ENCODE measurements around the gene PACRG. TPM values are rescaled to one million over a fixed set of nuclear protein-coding genes. Genes with fewer than 3 reads are reported as not detected.
A peak's percentile ranks its signal among the peaks of the same experiment; 100 is the strongest.

Gene PACRG
- total and polyA plus RNA-seq, 2 experiments from 2014 or later, result 0.17 to 0.68 TPM

DNA sequence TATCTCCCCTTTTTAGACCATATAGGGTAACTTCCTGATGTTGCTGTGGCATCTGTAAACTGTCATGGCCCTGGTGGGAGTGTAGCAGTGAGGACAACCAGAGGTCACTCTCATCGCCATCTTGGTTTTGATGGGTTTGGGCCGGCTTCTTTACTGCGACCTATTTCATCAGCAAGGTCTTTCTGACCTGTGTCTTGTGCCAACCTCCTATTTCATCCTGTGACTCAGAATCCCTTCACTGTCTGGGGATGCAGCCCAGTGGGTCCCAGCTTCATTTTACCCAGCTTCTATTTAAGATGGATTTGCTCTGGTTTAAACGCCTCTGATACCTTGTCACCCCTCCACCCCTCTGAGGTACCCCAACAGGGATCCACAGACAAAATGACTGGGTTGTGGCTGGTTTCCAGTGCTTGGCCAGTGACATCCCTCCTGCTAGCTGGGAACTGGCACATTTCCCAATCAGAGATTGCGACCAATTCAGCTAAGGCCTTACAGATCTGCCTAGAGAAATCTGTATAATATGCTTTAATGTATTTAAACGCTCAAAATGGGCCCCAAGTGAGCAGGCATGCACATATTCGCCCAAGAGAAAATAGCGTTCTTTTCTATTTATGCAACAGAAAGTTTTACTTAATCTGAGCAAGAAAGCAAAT is 371.2 kb downstream of the PACRG start:
- TF ChIP-seq REST (IDR thresholded peaks at IDR 0.05; ENCODE audit: unreplicated experiment), result no peak
- no peak for TF ChIP-seq ETS1 (IDR thresholded peaks at IDR 0.05)
- no peak for TF ChIP-seq CTCF (conservative IDR thresholded peaks at IDR 0.05; ENCODE audit: low read depth in 2 of 2)
- TF ChIP-seq EZH2phosphoT487 (IDR thresholded peaks at IDR 0.05; ENCODE audit: unreplicated experiment), result no peak
- TF ChIP-seq EZH2 (IDR thresholded peaks at IDR 0.05; ENCODE audit: low read depth, unreplicated experiment), result no peak
- no peak for TF ChIP-seq POLR2AphosphoS5 (IDR thresholded peaks at IDR 0.05; ENCODE audit: low read depth)
- Histone ChIP-seq H3K79me2 (replicated peaks; ENCODE audit: insufficient read depth) (no peaks in the 10 kb centered on the region), H3K4me3 (no peak overlapping the region), H3F3A (replicated peaks; ENCODE audit: low read depth) (no peaks in the 10 kb centered on the region), H3K9me2 (ENCODE audit: insufficient read depth) (peaks cover 11% of the 10 kb centered on the region), H3K36me3 (ENCODE audit: insufficient read depth) (no peaks in the 10 kb centered on the region; the same call in 1 of the 2 replicates), H3K27me3 (ENCODE audit: insufficient read depth) (no peaks in the 10 kb centered on the region), H4K20me1 (replicated peaks; ENCODE audit: insufficient read depth) (no peaks in the 10 kb centered on the region), H2AFZ (no peak overlapping the region), H3K4me2 (no peak overlapping the region), H3K4me1 (ENCODE audit: insufficient read depth) (peaks cover 15% of the 10 kb centered on the region), H3K27ac (ENCODE audit: low read depth) (peak overlapping the region; percentile 63)
- Mint-ChIP-seq H3K4me1 (peaks cover 24% of the 10 kb centered on the region), H3K27ac (no peak overlapping the region), H3K4me3 (no peak overlapping the region), H3K27me3 (ENCODE audit: insufficient read depth, low read depth, poor library complexity) (peaks cover 2% of the 10 kb centered on the region), H3K36me3 (ENCODE audit: low read depth) (peaks cover 22% of the 10 kb centered on the region; the same call in 2 of the 3 replicates), H3K9me3 (peaks cover 18% of the 10 kb centered on the region)
- ATAC-seq (no peak; the same call in 2 of the 3 replicates), DNase-seq (ENCODE audit: low spot score) (peak; percentile 12)

DNA sequence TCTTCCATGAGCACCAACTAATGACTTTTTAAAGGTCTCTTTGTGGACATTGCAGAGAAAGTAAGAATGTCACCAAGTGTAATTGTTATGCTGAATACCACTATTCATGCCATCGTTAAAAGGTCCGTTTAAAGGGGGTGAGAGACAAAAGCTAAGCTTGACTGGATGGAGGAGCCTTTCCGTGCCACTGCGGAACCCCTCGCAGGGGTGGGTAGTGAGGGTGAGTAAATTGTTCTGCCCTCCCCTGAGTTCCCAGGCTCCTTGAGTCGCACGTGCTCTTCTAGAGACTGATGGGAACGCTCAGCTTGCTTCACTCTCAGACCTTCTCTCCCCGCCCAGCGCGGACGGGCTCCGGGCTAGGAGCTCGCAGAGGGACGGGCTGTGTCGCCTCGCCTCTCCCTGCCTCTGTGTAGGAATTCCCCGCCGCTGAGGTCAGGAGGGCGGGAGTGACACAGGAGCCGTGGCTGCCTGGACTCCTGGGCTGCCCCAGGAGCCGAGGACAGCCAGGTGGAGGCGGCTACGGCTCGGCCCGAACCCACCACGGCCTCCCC is 371.9 kb downstream of the PACRG start:
- Mint-ChIP-seq H3K4me1 (peaks cover 17% of the 10 kb centered on the region), H3K27ac (no peak overlapping the region)
- DNase-seq (ENCODE audit: low spot score), result peak; percentile 93

More for the DNA sequence above, 371.9 kb downstream of the PACRG start:
- H3K79me2 ChIP-seq (replicated peaks; ENCODE audit: insufficient read depth), result no peaks in the 10 kb centered on the region
- H3F3A ChIP-seq (replicated peaks; ENCODE audit: low read depth), result no peaks in the 10 kb centered on the region
- Mint-ChIP-seq H3K4me3 (no peak overlapping the region), H3K27me3 (ENCODE audit: insufficient read depth, low read depth, poor library complexity) (peaks cover 2% of the 10 kb centered on the region), H3K36me3 (ENCODE audit: low read depth) (peaks cover 22% of the 10 kb centered on the region; the same call in 2 of the 3 replicates), H3K9me3 (peaks cover 18% of the 10 kb centered on the region)
- H3K4me3 ChIP-seq, result no peak overlapping the region
- no peak overlapping the region for H3K27ac ChIP-seq (ENCODE audit: low read depth)
- H4K20me1 ChIP-seq (replicated peaks; ENCODE audit: insufficient read depth), result no peaks in the 10 kb centered on the region
- H3K9me2 ChIP-seq (ENCODE audit: insufficient read depth), result peaks cover 11% of the 10 kb centered on the region
- no peaks in the 10 kb centered on the region for H3K27me3 ChIP-seq (ENCODE audit: insufficient read depth)
- TF ChIP-seq ZNF114 (CRISPR knock-in tag; IDR thresholded peaks at IDR 0.05), result 0 out of 2 replicates have a peak, but pooled peaks have one; percentile 25
- TF ChIP-seq EZH2 (IDR thresholded peaks at IDR 0.05; ENCODE audit: low read depth, unreplicated experiment), result no peak
- no peak for TF ChIP-seq CTCF (conservative IDR thresholded peaks at IDR 0.05; ENCODE audit: low read depth in 2 of 2)
- peak; percentile 98 for TF ChIP-seq NANOG (IDR thresholded peaks at IDR 0.05; ENCODE audit: borderline replicate concordance)
- no peaks in the 10 kb centered on the region; the same call in 1 of the 2 replicates for H3K36me3 ChIP-seq (ENCODE audit: insufficient read depth)
- H2AFZ ChIP-seq, result no peak overlapping the region
- peak; percentile 90 for ATAC-seq
- peaks cover 10% of the 10 kb centered on the region for H3K4me1 ChIP-seq (ENCODE audit: insufficient read depth)
- H3K4me2 ChIP-seq, result no peak overlapping the region
